ENCODE data around the gene COIL. TPM values are rescaled to one million over a fixed set of nuclear protein-coding genes. Genes with fewer than 3 reads are reported as not detected.
"Not testable (repeated sequence)": the region's sequence is repeated elsewhere in the genome, so short reads cannot be mapped to it uniquely, and the experiment has no call there.

COIL gene
- total RNA-seq, 2 experiments from 2014 or later = 20.9 to 21.3 TPM

- DNase-seq = peak; percentile 90
- peak within 1 kb of the TSS; percentile 83 for H3K4me3 Mint-ChIP-seq
- no peaks in the 10 kb centered on the region for H3K36me3 Mint-ChIP-seq (ENCODE audit: low read depth)
- CTCF ChIA-PET = interaction anchor here (0.6 to 1.3 kb wide), 7 partner anchors 11 to 192 kb away, joined by 3 to 4 read pairs (median 3); partner anchors contain the start of gene COIL
- H3K9me3 Mint-ChIP-seq (ENCODE audit: low read depth) = no peaks in the 10 kb centered on the region
- H3K4me1 Mint-ChIP-seq = peaks cover 18% of the 10 kb centered on the region
- peaks cover 3% of the 10 kb centered on the region for H3K27me3 Mint-ChIP-seq
- ATAC-seq = peak; percentile 96
- POLR2A ChIA-PET = interaction anchor here (0.7 to 1.8 kb wide), 3 partner anchors 18 to 657 kb away, joined by 3 to 8 read pairs (median 6); partner anchors contain the start of gene COIL
- intact Hi-C loops (cut with DNase I, micrococcal nuclease) = loop anchor here (1.0 kb wide), 4 partner anchors 17 to 144 kb away; partner anchors contain the start of genes AKAP1 (in 2 of the 2), COIL (in 2 of the 2), DGKE (in 1 of the 2) and TRIM25 (in 1 of the 2)
- peak within 1 kb of the TSS; percentile 74 for H3K27ac Mint-ChIP-seq
Observed at GRCh38 chr17:56977673-56978395, 17.0 kb upstream of the COIL start, which contains the start of gene SCPEP1. Gene SCPEP1, plus strand, starts transcription at chr17:56978131. Its CDS starts 29 bp downstream, at chr17:56978160.

- Mint-ChIP-seq H3K27ac (peak overlapping the region; percentile 53), H3K9me3 (ENCODE audit: low read depth) (no peaks in the 10 kb centered on the region), H3K27me3 (peaks cover 3% of the 10 kb centered on the region), H3K4me1 (peaks cover 18% of the 10 kb centered on the region), H3K4me3 (peak overlapping the region; percentile 83), H3K36me3 (ENCODE audit: low read depth) (no peaks in the 10 kb centered on the region)
- DNase-seq = no peak
- ATAC-seq = no peak
- intact Hi-C loops (cut with DNase I, micrococcal nuclease) = no loop called here
- CTCF ChIA-PET = interaction anchor here (0.5 to 1.5 kb wide), 5 partner anchors 10 to 114 kb away, joined by 3 to 5 read pairs (median 4); no protein-coding TSS in a partner anchor
- POLR2A ChIA-PET = interaction anchor here (0.7 kb wide), 1 partner anchor 658 kb away, joined by 8 read pairs; no protein-coding TSS in a partner anchor
Observed at GRCh38 chr17:56976941-56977608, 16.2 kb upstream of the COIL start.

GRCh38 chr17:56975656-56976055, 14.8 kb upstream of the COIL start:
- Mint-ChIP-seq H3K4me1 (peaks cover 18% of the 10 kb centered on the region), H3K27me3 (peaks cover 3% of the 10 kb centered on the region), H3K36me3 (ENCODE audit: low read depth) (no peaks in the 10 kb centered on the region), H3K27ac (no peak overlapping the region), H3K9me3 (ENCODE audit: low read depth) (no peaks in the 10 kb centered on the region), H3K4me3 (no peak overlapping the region)
- DNase-seq = no peak
- intact Hi-C loops (cut with DNase I, micrococcal nuclease) = no loop called here
- ATAC-seq = no peak
- ChIA-PET POLR2A (no interaction called here), CTCF (interaction anchor here (1.3 to 1.6 kb wide), 2 partner anchors 16 to 138 kb away, joined by 4 to 5 read pairs; partner anchors contain the start of gene COIL)

- DNase-seq (no peak), ATAC-seq (no peak)
- H3K9me3 Mint-ChIP-seq (ENCODE audit: low read depth) = no peaks in the 10 kb centered on the region
- POLR2A ChIA-PET = no interaction called here
- CTCF ChIA-PET = no interaction called here
- no peaks in the 10 kb centered on the region for H3K36me3 Mint-ChIP-seq (ENCODE audit: low read depth)
- peaks cover 3% of the 10 kb centered on the region for H3K27me3 Mint-ChIP-seq
- intact Hi-C loops (cut with DNase I, micrococcal nuclease) = no loop called here
- H3K4me3 Mint-ChIP-seq = no peak overlapping the region
- H3K27ac Mint-ChIP-seq = no peak overlapping the region
- peaks cover 16% of the 10 kb centered on the region for H3K4me1 Mint-ChIP-seq
Observed at GRCh38 chr17:56974055-56974454, 13.2 kb upstream of the COIL start.

DNA sequence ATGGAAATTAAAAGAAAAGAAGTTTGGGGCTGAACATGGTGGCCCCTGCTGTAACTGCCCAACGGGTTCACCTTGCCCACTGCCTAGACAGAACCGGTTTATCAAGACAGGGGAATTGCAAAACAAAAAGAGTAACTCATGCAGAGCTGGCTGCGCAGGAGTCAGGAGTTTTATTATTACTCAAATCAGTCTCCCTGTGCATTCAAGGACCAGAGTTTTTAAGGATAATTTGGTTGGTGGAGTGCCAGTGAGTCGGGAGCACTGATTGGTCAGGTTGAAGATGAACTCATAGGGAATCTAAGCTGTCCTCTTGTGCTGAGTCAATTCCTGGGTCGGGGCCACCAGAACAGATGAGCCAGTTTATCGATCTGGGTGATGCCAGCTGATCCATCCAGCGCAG, 12.7 kb upstream of the COIL start:
- DNase-seq (no peak), ATAC-seq (no peak)
- ChIA-PET POLR2A (no interaction called here), CTCF (no interaction called here)
- Mint-ChIP-seq H3K4me3 (no peak overlapping the region), H3K27ac (no peak overlapping the region), H3K4me1 (peaks cover 10% of the 10 kb centered on the region), H3K9me3 (ENCODE audit: low read depth) (no peaks in the 10 kb centered on the region), H3K36me3 (ENCODE audit: low read depth) (no peaks in the 10 kb centered on the region), H3K27me3 (peaks cover 3% of the 10 kb centered on the region)
- intact Hi-C loops (cut with DNase I, micrococcal nuclease) = no loop called here

- intact Hi-C loops (cut with DNase I, micrococcal nuclease) = no loop called here
- CTCF ChIA-PET = interaction anchor here (0.6 kb wide), 1 partner anchor 43 kb away, joined by 4 read pairs; no protein-coding TSS in a partner anchor
- ATAC-seq (no peak), DNase-seq (no peak)
- peaks cover 3% of the 10 kb centered on the region for H3K27me3 Mint-ChIP-seq
- POLR2A ChIA-PET = no interaction called here
- H3K9me3 Mint-ChIP-seq (ENCODE audit: low read depth) = no peaks in the 10 kb centered on the region
- H3K4me3 Mint-ChIP-seq = no peak overlapping the region
- H3K27ac Mint-ChIP-seq = no peak overlapping the region
- H3K4me1 Mint-ChIP-seq = peaks cover 4% of the 10 kb centered on the region
- H3K36me3 Mint-ChIP-seq (ENCODE audit: low read depth) = no peaks in the 10 kb centered on the region
Observed at GRCh38 chr17:56972111-56972730, 11.4 kb upstream of the COIL start.

GRCh38 chr17:56970974-56971373, 10.1 kb upstream of the COIL start:
- Mint-ChIP-seq H3K27ac (no peak overlapping the region), H3K4me1 (no peaks in the 10 kb centered on the region), H3K4me3 (no peak overlapping the region), H3K9me3 (ENCODE audit: low read depth) (no peaks in the 10 kb centered on the region), H3K27me3 (peaks cover 3% of the 10 kb centered on the region), H3K36me3 (ENCODE audit: low read depth) (no peaks in the 10 kb centered on the region)
- DNase-seq (no peak), ATAC-seq (no peak)
- ChIA-PET CTCF (interaction anchor here (0.7 to 2.7 kb wide), 3 partner anchors 9 to 31 kb away, joined by 3 to 16 read pairs (median 4); partner anchors contain the start of gene COIL), POLR2A (no interaction called here)
- intact Hi-C loops (cut with DNase I, micrococcal nuclease) = no loop called here

GRCh38 chr17:56966338-56966737, 5.5 kb upstream of the COIL start:
- no peak overlapping the region for H3K4me3 Mint-ChIP-seq

GRCh38 chr17:56965681-56966080, 4.8 kb upstream of the COIL start:
- H3K36me3 Mint-ChIP-seq (ENCODE audit: low read depth); DNase-seq; H3K4me3 Mint-ChIP-seq; H3K27me3 Mint-ChIP-seq; H3K4me1 Mint-ChIP-seq; intact Hi-C loops (cut with DNase I, micrococcal nuclease); H3K9me3 Mint-ChIP-seq (ENCODE audit: low read depth); POLR2A ChIA-PET; ATAC-seq; H3K27ac Mint-ChIP-seq: not testable (repeated sequence)
- CTCF ChIA-PET = interaction anchor here (1.0 kb wide), 1 partner anchor 28 kb away, joined by 3 read pairs; no protein-coding TSS in a partner anchor

More at GRCh38 chr17:56966338-56966737, 5.5 kb upstream of the COIL start:
- no peaks in the 10 kb centered on the region for H3K4me1 Mint-ChIP-seq
- H3K27me3 Mint-ChIP-seq = no peaks in the 10 kb centered on the region
- no peaks in the 10 kb centered on the region for H3K9me3 Mint-ChIP-seq (ENCODE audit: low read depth)
- POLR2A ChIA-PET = no interaction called here
- no peak for DNase-seq
- H3K27ac Mint-ChIP-seq = no peak overlapping the region
- no peak for ATAC-seq
- H3K36me3 Mint-ChIP-seq (ENCODE audit: low read depth) = no peaks in the 10 kb centered on the region
- intact Hi-C loops (cut with DNase I, micrococcal nuclease) = no loop called here
- CTCF ChIA-PET = interaction anchor here (0.9 to 2.1 kb wide), 4 partner anchors 11 to 61 kb away, joined by 3 to 6 read pairs (median 4); partner anchors contain the start of gene SCPEP1

GRCh38 chr17:56965241-56965640, 4.4 kb upstream of the COIL start:
- H3K27ac Mint-ChIP-seq; H3K4me3 Mint-ChIP-seq; intact Hi-C loops (cut with DNase I, micrococcal nuclease); H3K4me1 Mint-ChIP-seq; H3K36me3 Mint-ChIP-seq (ENCODE audit: low read depth); POLR2A ChIA-PET; ATAC-seq; DNase-seq; CTCF ChIA-PET; H3K9me3 Mint-ChIP-seq (ENCODE audit: low read depth); H3K27me3 Mint-ChIP-seq: not testable (repeated sequence)

- intact Hi-C loops (cut with DNase I, micrococcal nuclease) = no loop called here
- CTCF ChIA-PET = interaction anchor here (1.0 kb wide), 1 partner anchor 362 kb away, joined by 6 read pairs; no protein-coding TSS in a partner anchor
- Mint-ChIP-seq H3K4me1 (peaks cover 23% of the 10 kb centered on the region), H3K4me3 (no peak overlapping the region), H3K36me3 (ENCODE audit: low read depth) (peaks cover 2% of the 10 kb centered on the region), H3K27me3 (no peaks in the 10 kb centered on the region), H3K9me3 (ENCODE audit: low read depth) (no peaks in the 10 kb centered on the region), H3K27ac (no peak overlapping the region)
- POLR2A ChIA-PET = no interaction called here
- DNase-seq (no peak), ATAC-seq (no peak)
Observed at GRCh38 chr17:56956992-56957391, 3.9 kb downstream of the COIL start.

Data from activated CD4-positive, alpha-beta T cell treated with anti-CD3 and anti-CD28 coated beads for 36 hours (primary cell).